HG02763 (cell line): Measurements from ENCODE around the gene CHRM2.

Experiments used
- ATAC-seq: cut with Tn5 transposase; IDR thresholded peaks from one replicate; pipeline ENCODE4 v1.9.1; 2021; ENCODE audit warnings: mild to moderate bottlenecking, moderate library complexity; ENCODE audit not compliant: unreplicated experiment

Gene CHRM2

DNA sequence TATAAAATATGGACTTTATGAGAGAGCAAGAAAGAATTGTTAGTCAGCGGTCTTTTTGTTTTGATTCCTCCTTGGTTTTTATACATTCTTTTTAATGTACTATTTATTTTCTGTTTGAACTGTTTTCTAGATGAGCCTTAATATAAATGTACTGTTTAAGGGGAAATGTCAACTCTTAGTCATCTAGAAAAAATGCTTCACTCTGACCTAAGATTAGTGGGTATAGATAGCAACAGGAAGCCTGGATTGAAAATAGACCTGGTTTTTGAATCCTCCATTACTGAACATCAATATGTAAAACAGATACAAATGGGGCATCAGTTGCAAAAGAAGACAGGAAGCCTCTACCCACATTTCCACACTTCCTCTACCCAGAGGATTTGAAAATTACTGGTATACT lies 87.8 kb downstream of the CHRM2 start:
- ATAC-seq, result no peak

DNA sequence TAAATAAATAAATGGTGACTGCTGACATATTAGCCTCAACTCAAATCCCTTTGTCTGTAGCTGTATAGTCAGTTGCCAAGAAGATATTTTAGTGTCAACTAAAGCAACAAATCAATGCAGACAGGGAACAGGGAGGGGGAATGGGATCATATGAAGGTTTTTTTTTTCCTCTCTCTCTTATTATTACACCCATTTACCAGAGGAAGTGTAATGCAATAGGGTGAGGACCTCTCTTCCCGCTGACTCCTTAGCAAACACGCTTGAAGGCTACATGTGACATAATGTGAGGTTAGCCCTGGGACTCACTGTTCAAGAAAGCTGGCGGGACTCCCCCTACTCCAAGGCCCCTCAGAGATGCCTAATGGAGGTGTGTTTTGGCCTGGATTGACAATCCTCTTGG lies 88.2 kb downstream of the CHRM2 start:
- no peak for ATAC-seq

DNA sequence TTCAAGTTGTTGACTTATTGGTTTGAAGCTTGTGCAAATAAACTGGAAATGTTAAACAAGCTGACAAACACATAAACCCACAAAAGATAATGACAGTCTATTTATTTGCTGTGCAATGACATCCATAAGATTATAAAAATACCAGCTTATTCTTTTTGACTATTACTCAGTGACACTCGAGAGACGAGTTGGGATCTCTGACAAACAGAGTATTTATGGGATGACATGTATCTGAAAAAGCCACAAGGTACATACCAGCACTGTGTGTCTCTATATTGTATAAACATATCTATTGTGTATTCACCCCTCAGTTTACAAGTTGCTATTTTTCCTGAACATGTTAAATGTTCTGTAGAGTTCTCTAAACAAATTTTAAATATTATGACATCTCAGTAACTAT lies 88.9 kb downstream of the CHRM2 start:
- no peak for ATAC-seq

DNA sequence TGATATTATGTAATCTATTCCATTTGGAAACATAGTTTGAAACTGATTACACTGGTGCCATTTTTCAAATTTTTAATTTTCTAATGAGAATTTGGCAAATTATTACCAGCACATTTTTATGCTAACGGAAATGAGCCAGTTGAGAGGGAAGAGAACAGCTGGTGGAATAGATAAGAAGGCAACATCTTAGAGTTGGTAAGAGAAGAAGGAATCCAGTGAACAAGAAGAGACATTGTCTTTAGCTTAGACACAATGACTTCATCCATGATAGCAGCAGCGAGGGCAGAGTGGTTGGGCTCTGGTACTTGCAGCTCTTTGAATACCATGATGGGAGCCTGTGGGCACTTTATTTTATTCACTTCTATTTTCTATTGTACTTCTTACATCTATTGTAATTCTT lies 89.6 kb downstream of the CHRM2 start:
- no peak for ATAC-seq

DNA sequence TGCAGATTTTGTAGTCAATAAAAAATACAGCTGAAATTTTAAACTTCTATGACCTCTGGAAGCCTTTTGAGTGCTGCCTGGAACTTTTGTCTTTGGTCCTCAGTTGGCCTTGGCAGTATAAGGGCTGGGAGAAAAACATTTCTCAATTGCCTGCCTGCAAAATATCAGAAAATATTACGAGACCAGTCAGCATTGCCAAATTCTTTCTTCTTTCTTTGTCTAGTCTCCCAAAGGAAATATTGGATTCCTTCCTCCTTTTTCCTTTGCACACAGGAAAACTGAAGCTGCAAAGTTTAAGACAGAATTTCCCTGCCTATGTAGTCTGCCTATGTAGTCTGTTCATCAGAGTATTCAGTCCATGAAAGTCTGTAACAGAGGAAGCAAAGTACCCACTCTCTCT lies 95.9 kb downstream of the CHRM2 start:
- no peak for ATAC-seq

DNA sequence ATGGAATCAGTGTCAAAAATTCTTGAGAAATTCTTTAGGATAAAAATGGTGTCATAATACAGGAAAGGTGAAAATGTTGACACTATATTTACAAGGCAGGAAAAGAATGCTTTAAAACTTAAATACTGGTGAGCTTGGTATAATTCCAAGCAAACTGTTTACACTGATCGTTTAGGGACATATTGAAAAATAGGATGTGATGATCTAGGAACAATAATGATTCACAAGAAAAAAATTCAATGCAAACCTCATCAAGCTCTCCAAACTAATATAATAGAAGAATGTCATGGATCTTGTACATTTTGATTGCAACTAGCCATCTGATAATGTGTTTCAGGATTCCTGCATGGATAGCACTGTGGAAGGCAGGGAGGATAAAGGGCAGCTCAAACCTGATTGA lies 98.4 kb downstream of the CHRM2 start:
- no peak for ATAC-seq

DNA sequence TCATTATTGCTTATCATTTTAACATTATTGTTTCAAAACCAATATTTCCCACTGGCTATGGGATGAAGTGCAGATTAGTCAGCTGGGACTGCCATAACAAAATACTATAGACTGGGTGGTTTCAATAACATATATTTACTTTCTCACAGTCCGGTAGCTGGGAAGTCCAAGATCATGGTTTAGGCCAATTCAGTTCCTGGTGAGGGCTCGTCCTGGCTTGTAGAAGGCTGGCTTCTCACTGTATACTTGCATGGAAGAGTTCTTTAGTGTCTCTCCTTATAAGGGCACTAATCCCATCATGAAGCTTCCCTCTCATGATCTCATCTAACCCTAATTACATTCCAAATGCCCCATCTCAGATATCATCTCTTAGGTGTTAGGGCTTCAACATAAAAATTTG lies 101.3 kb downstream of the CHRM2 start:
- ATAC-seq, result no peak

DNA sequence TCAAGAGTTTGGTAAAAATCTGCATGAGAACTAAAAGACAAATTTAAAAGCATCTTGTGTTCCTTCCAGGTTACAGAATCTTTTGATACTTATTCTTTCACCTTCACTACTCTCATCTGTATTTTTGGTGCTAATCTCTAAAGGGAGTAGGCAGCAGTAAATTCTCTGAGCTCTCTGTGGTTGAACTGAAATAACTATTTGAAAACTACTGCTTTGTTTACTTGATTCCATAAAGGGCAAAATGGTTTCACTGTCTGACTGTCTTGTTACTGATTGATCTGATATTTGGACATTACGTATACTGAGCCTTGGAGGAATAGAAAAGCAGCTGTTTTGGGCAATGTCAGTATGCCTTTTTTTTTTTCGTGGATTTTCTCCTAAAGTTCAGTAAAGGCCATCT lies 103.3 kb downstream of the CHRM2 start:
- no peak for ATAC-seq

DNA sequence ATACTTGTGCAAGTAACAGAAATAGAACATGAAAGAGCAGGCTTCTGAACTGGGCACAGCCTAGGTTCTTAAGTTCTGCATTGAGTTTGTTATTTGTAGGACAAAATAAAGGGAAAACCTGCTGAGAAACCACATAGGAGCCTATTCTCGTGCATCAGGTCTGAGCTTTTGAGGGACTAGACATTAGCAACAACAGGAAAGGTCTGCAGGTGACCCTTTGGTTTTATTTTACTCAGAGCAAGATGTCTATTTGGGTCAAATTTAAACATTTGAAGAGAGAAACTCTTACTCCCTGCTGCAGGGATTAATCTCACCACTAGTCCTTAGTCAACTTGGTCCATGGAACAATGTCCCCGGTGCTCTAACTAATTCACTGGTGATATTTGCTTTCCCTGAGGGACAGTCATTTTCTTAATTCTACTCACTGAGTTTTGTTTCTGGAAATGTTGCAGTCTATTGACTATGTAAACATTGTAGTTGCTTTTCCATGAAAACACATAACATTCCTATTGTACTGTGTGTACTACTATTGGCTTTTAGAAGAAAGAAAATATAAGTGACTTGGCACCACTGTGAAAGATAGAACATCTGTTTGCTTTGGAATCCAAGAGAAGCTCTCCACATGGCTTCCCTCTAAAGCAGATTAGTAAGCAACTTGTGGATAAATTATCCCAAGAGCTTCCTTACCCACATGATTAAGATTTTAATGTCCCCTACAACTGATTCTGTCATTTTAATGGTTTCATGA lies 108.2 kb downstream of the CHRM2 start:
- ATAC-seq, result no peak

DNA sequence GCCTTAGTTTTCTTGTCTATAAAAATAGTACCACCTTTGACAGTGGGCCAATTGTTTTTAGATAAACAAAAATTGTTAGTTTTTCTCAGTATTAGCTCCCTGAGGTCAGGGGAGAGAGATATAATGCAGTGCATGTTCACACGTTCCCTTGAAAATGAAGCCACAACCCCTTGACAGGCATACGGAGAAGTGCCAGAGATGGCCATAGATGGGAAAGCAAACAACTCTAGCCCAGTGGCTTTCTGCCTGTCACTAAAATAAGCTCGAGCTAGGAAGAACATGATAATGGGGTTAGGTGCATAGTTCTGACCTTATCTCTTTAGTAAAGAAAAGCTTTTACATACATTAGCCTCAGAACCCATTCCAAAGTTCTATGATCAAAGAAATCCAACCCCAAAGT lies 124.9 kb downstream of the CHRM2 start:
- no peak for ATAC-seq

DNA sequence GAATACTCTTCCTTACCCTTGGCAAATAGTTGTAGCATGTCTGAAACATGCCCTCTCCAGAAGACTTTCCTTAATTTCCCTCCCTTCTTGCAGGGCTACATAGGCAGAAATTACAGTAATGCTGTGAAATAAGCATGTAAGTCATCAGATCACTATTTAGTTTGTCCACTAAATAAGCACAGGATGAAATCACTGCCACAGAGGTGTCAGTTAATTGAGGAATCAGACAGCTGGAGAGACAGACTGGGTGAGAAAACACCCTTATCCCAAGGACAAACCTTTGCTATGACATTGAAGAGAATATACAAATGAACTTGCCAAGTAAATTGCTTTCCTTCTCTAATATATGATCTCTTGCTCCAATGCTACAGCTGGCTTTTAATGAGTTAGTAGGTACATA lies 129.3 kb downstream of the CHRM2 start:
- no peak for ATAC-seq

DNA sequence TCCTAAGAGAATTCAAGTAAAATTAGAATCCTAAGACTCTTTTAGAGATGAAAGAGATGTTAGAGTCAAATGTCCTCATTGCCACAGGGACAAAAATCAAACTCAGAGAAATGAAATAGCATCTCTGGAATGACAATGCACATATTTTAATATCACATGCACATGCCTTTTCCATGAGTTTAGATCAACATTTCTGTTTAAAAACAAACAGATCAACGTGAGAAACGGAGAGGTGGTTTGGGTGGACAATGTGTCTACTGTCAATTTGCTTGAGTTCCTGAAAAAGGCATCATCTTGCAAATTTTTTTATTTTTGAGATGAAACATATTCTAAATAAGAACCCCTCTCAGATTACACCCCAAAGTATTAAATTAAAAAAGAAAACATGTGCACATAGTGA lies 130.0 kb downstream of the CHRM2 start:
- ATAC-seq, result no peak

DNA sequence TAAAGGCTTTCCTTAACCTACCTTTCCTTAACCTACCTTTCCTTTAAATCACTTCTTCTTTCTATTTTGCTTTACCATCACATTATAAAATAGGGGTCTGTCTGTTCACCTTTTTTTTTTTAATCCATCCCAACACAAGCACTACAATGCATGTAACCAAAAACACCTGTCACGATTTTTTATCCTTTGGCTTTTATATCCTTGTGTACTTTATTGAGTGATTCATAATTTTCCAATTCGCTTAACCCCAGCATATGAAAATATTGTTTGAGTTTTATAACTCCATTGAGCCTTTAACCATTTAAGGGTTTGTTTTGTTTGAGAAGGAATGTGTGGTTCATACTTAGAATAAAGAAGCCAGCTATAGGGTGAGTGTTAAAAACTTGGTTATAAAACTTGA lies 132.2 kb downstream of the CHRM2 start:
- no peak for ATAC-seq

DNA sequence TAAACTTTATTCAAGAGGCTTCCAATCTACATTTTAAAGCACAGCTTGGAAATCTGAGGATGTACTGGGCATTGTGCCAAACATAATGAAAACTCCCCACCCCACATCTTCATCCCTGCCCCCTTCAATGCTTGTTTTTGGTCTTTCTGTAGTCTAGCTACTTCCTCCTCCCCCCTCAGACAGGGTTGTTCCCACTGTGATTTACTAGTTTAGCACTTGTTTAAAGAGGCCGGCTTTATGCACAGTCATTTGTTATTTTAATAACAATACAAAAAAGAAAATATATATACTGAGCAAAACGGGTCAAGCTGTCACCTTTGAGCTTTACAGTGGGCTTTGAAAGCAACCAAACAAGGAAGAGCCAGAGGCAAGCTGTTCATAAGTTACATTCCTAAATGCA lies 132.6 kb downstream of the CHRM2 start:
- no peak for ATAC-seq

DNA sequence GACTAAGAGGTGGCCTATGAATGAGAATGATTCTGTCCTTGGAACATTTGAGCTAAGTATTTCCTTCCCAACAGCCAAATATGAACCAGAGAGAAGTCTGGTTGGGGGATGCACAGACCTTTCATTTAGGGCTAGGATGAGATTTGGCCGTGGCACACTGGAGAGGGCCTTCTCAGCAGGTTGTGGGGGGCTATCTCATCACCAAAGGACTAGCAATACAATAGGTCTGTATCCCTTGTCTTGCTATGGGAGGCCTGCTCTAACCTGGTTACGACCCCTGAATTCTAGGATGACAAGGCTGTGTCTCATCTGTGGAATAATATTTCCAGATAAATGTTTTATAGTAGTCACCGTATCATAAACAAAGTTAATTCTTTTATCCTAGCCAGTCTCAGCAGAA lies 133.0 kb downstream of the CHRM2 start:
- ATAC-seq, result no peak

DNA sequence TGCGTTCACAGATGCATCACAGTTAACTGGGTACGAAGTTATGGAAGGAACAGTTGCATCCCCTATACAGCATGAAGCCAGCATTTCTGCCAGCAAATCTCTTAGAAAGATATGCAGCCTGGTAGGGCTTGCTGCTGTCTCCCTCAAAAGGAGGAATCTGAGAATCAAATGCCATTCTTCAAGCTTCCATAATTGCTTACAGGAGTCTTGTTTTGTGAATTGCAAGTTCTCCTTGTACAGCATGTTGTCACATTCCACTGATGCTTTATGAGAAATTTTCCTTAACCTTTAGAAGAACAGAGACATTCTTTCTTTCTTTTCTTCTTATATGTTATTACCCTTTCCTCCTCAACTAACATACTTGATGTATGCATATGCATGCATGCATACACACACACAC lies 134.6 kb downstream of the CHRM2 start:
- no peak for ATAC-seq

DNA sequence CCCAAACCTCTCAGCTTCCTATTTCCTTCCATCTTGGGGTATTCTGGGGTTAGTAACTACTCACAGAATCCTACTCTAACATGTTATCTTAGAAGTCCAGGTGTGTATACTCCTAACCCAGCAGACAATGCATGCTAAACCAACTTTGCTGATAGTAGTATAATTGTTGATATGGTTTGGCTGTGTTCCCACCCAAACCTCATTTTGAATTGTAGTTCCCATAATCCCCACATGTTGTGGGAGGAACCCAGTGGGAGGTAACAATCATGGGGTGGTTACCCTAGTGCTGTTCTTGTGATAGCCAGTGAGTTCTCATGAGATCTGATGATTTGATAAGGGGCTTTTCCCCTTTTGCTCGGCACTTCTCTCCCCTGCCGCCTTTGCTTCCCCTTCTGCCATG lies 135.1 kb downstream of the CHRM2 start:
- ATAC-seq, result no peak

DNA sequence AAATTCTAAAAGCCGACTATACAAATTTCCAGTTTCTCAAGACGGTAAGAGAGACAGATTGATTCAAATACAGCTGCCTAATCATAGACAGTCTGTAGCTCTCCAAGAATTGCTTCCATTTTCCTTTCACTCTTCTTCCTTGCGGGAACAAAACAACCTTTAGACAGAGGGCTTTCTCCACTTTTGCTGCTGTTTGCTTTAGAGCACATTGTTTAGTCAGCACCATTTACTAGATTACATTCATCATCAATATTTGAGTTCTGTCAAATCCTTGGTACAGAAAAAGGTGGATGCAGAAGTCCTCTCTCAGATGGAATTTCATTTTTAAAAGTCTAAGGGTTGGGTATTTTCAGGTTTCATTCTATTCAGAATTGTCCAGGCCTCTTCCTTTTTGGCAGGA lies 137.4 kb downstream of the CHRM2 start:
- ATAC-seq, result no peak

DNA sequence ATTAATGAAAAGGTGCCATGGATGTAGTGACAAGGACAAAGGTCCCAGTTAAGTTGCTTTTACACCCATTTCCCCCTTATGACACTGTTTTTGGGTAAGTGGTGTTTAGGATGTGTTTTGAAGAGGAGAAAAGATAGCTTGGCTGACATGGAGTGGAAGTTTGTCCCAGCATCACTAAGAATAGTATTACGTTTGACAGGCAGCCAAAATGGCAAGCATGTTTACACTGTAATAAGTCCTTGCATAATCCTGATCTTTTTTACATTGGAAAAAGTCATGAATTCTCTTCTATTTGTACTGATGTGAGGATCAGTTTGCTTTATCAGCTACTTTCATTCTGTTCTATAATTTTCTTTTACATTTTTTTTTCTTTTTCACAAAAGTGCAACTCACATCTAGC lies 137.8 kb downstream of the CHRM2 start:
- ATAC-seq, result no peak

DNA sequence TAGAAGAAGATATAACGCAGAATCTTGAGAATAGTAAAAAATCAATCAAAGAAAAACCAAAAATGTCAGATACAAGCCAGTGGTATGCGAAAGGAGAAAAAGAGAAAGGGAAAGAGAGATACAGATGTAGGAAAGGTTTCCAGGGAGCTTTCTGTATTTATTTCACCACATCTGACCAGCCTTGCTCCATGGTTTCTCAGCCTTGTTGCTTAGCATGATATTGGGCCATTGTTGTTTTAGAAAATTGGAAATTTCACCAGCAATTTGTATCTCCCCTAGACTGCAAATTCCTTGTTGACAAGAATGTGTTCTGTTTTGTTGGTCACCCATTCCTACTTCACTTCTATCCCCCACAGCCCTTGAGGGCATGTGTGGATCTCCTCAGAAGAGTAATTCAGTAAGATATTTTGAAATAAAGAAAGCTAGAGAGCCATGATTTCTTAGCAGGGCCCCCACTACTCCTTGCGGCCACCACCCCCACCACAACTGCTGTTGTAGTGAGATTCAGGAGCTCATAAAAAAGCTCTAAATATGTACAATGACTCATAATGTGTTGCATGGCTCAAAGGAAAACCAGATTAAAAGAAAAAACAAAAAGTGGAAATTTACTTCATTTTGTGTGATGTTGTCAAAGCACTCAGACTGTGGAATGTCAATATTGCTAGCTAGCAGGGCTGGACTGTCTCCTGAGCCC lies 138.7 kb downstream of the CHRM2 start:
- ATAC-seq, result no peak

DNA sequence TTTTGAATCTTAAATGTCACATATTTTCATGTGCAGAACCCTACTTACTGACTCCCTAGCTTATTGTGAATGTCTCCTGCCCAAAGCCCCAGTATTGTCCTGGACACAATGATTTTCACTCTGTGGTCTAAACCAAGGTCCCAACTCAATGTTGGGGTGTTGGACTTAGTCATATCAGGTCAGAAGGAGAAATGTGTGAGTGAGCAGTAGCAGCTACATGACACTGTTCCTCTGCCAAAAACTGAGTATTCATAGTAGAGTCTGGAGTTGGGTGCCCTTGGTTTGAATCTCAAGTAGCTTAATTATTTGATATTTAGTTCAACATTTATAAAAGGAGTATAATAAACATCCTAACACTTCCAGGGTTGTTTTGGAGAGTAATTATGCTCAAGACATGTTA lies 141.0 kb downstream of the CHRM2 start:
- no peak for ATAC-seq

DNA sequence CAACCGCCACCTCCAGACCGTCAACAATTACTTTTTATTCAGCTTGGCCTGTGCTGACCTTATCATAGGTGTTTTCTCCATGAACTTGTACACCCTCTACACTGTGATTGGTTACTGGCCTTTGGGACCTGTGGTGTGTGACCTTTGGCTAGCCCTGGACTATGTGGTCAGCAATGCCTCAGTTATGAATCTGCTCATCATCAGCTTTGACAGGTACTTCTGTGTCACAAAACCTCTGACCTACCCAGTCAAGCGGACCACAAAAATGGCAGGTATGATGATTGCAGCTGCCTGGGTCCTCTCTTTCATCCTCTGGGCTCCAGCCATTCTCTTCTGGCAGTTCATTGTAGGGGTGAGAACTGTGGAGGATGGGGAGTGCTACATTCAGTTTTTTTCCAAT lies 146.6 kb downstream of the CHRM2 start:
- no peak for ATAC-seq

DNA sequence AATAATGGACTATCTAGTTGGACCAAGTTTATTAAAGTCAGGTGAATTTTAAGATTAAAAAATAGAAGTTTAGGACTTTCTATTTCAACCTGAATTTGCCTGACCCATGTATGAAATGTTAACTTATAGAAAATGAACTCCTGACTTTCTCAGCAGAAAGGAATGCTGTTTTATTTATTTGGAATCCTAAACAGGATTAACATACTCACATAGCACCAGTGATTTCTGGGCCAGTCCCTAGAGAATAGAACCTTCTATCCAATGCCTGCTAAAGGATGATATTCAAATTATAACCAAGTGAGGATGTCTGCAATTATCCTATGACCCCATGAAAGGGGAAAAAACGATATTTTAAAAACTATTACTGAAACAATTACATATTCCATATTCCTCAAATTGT lies 148.8 kb downstream of the CHRM2 start:
- ATAC-seq, result no peak
